Kidney (tissue), 14 donors: ENCODE data around the gene ITIH4. TPM values are rescaled to one million over a fixed set of nuclear protein-coding genes. Genes with fewer than 3 reads are reported as not detected.
A peak's percentile ranks its signal among the peaks of the same experiment; 100 is the strongest.

Experiments
- DNase-seq, 5 donors: peaks; one replicate each; pipeline ENCODE4 v3.0.0-alpha.2; 2013 to 2020
- FAIRE-seq: peaks from 2 replicates; lab custom pipeline; 2012; peaks lifted over from hg19 to GRCh38; lab: Jason Lieb, UNC
- H3K27ac ChIP-seq, 2 donors: one replicate each; pipeline ENCODE4 v1.7.0; 2013; ENCODE audit warnings: low read depth in 2 of 2, low read length in 2 of 2, inconsistent platforms in 1 of 2
- H3K27me3 ChIP-seq: one replicate; pipeline ENCODE4 v1.7.1; 2013; ENCODE audit warnings: low read length, inconsistent platforms; ENCODE audit not compliant: control insufficient read depth, insufficient read depth
- H3K36me3 ChIP-seq, 3 donors: one replicate each; pipeline versions ENCODE4 v1.7.0 to v1.7.1; 2013; ENCODE audit warnings: low read length in 3 of 3, control low read depth in 1 of 3, inconsistent platforms in 1 of 3; ENCODE audit not compliant: insufficient read depth in 3 of 3, control insufficient read depth in 2 of 3
- H3K4me1 ChIP-seq, 3 donors: one replicate each; pipeline versions ENCODE4 v1.7.0 to v1.7.1; 2013; ENCODE audit warnings: low read length in 3 of 3, inconsistent platforms in 1 of 3, low read depth in 1 of 3; ENCODE audit not compliant: control insufficient read depth in 2 of 3, insufficient read depth in 2 of 3
- H3K4me3 ChIP-seq, 3 donors: one replicate each; pipeline versions ENCODE4 v1.7.0 to v1.8.1; 2013; ENCODE audit warnings: low read length in 3 of 3, control low read depth in 1 of 3, inconsistent platforms in 1 of 3
- H3K9ac ChIP-seq, 3 donors: one replicate each; pipeline versions ENCODE4 v1.7.0 to v1.7.1; 2013; ENCODE audit warnings: low read length in 3 of 3, control low read depth in 1 of 3, inconsistent platforms in 1 of 3
- H3K9me3 ChIP-seq, 3 donors: one replicate each; pipeline versions ENCODE4 v1.7.0 to v1.7.1; 2013; ENCODE audit warnings: low read length in 3 of 3, control low read depth in 1 of 3, inconsistent platforms in 1 of 3; ENCODE audit not compliant: control insufficient read depth in 2 of 3, insufficient read depth in 1 of 3
- CTCF ChIP-seq: IDR thresholded peaks from 3 replicates; pipeline ENCODE4 v1.5.1; 2012; ENCODE audit warnings: mild to moderate bottlenecking, moderate library complexity, borderline replicate concordance; ENCODE audit not compliant: insufficient read depth; ENCODE audit errors: extremely low read depth
- intact Hi-C: fragments of 100-400 bp; cut with DNase I; formaldehyde crosslinking; loops from one replicate; pipeline ENCODE4 v1.11.1; 2022
- polyA plus RNA-seq: library from polyadenylated mRNA; stranded (reverse); fragments of 350-450 nt; fragmentation: Illumina TruSeq; extraction: RNeasy Lipid Tissue Mini Kit (QIAGEN cat#74804); gene quantifications from one replicate; pipeline ENCODE4 v1.2.3, GENCODE V29; 2014; ENCODE audit warnings: low read depth, low replicate concordance; ENCODE audit not compliant: insufficient read depth
- total RNA-seq: library from RNA; stranded (reverse); fragmentation: NEBNext Ultra II Directional; extraction: Animal tissue kit (Norgen Biotek cat#: 25700); gene quantifications from one replicate; pipeline ENCODE4 v1.2.1, GENCODE V29; 2021
- donor health status: control.
- donor health status: control.
- donor health status: control.
- donor health status: control.
- donor health status: control.
- donor health status: DM: yes; HTN: yes; CAD: no.
- donor health status: Normal renal cell carcinoma (clear cell type).

ITIH4 gene
- total and polyA plus RNA-seq, 2 donors from 2014 or later: 12.9 to 15.4 TPM

- intact Hi-C loops: no loop called here
- TF ChIP-seq CTCF: no peak
- no peak overlapping the region for H3K4me3 ChIP-seq
- no peaks in the 10 kb centered on the region for H3K4me1 ChIP-seq
- no peaks in the 10 kb centered on the region for H3K27me3 ChIP-seq
- H3K27ac ChIP-seq: no peak overlapping the region
- H3K36me3 ChIP-seq: no peaks in the 10 kb centered on the region
- no peak overlapping the region for H3K9ac ChIP-seq
- no peaks in the 10 kb centered on the region for H3K9me3 ChIP-seq
- no peak for DNase-seq
- FAIRE-seq: no peak
Measured at GRCh38 chr3:52805270-52806039, 25.0 kb downstream of the ITIH4 start.

- TF ChIP-seq CTCF: no peak
- FAIRE-seq: no peak
- intact Hi-C loops: no loop called here
- Histone ChIP-seq H3K9ac (no peak overlapping the region), H3K27ac (no peak overlapping the region), H3K36me3 (no peaks in the 10 kb centered on the region), H3K4me1 (no peaks in the 10 kb centered on the region), H3K4me3 (no peak overlapping the region), H3K27me3 (no peaks in the 10 kb centered on the region), H3K9me3 (no peaks in the 10 kb centered on the region)
- DNase-seq: no peak
Measured at GRCh38 chr3:52801839-52802238, 28.6 kb downstream of the ITIH4 start.

- H3K27ac ChIP-seq: no peak overlapping the region
- H3K9me3 ChIP-seq: no peaks in the 10 kb centered on the region
- DNase-seq (no peak), FAIRE-seq (no peak)
- H3K4me1 ChIP-seq: no peaks in the 10 kb centered on the region
- TF ChIP-seq CTCF: no peak
- H3K4me3 ChIP-seq: no peak overlapping the region
- no peaks in the 10 kb centered on the region for H3K27me3 ChIP-seq
- H3K36me3 ChIP-seq: no peaks in the 10 kb centered on the region
- no peak overlapping the region for H3K9ac ChIP-seq
- intact Hi-C loops: no loop called here
Measured at GRCh38 chr3:52800079-52800478, 30.4 kb downstream of the ITIH4 start.

GRCh38 chr3:52798978-52799476 is 31.4 kb downstream of the ITIH4 start:
- intact Hi-C loops: no loop called here
- peak; percentile 33 for TF ChIP-seq CTCF
- Histone ChIP-seq H3K36me3 (no peaks in the 10 kb centered on the region), H3K4me1 (no peaks in the 10 kb centered on the region), H3K9me3 (no peaks in the 10 kb centered on the region), H3K27me3 (no peaks in the 10 kb centered on the region), H3K4me3 (no peak overlapping the region), H3K9ac (no peak overlapping the region), H3K27ac (no peak overlapping the region)
- FAIRE-seq: no peak
- DNase-seq: no peak
